ENCODE results near the gene PTPRM.

The PTPRM gene

GRCh38 chr18:8406186-8406867 is 839.2 kb downstream of the PTPRM start:
- no peaks in the 10 kb centered on the region for H3K9me3 ChIP-seq (ENCODE audit: low read length)
- no peak overlapping the region for H3K27ac ChIP-seq (ENCODE audit: low read depth, low read length)
- no peak overlapping the region for H3K9ac ChIP-seq (ENCODE audit: low read length)
- no peaks in the 10 kb centered on the region for H3K4me1 ChIP-seq (ENCODE audit: insufficient read depth, low read length)
- no peaks in the 10 kb centered on the region for H3K27me3 ChIP-seq (ENCODE audit: control insufficient read depth in 1 of 2, insufficient read depth in 2 of 2, low read length in 2 of 2)
- peaks cover 14% of the 10 kb centered on the region for H3K36me3 ChIP-seq (ENCODE audit: insufficient read depth, low read length)
- no peak overlapping the region for H3K4me3 ChIP-seq (ENCODE audit: low read depth in 1 of 2, low read length in 2 of 2)

GRCh38 chr18:8406868-8407250 is 839.7 kb downstream of the PTPRM start:
- H3K4me1 ChIP-seq (ENCODE audit: insufficient read depth, low read length): no peaks in the 10 kb centered on the region
- no peak overlapping the region for H3K9ac ChIP-seq (ENCODE audit: low read length)
- no peaks in the 10 kb centered on the region for H3K27me3 ChIP-seq (ENCODE audit: control insufficient read depth in 1 of 2, insufficient read depth in 2 of 2, low read length in 2 of 2)
- no peak overlapping the region for H3K4me3 ChIP-seq (ENCODE audit: low read depth in 1 of 2, low read length in 2 of 2)
- H3K27ac ChIP-seq (ENCODE audit: low read depth, low read length): no peak overlapping the region
- H3K9me3 ChIP-seq (ENCODE audit: low read length): no peaks in the 10 kb centered on the region
- peaks cover 14% of the 10 kb centered on the region for H3K36me3 ChIP-seq (ENCODE audit: insufficient read depth, low read length)

GRCh38 chr18:8409151-8409550 is 842.0 kb downstream of the PTPRM start:
- H3K36me3 ChIP-seq (ENCODE audit: insufficient read depth, low read length): peaks cover 14% of the 10 kb centered on the region
- no peak overlapping the region for H3K27ac ChIP-seq (ENCODE audit: low read depth, low read length)
- no peaks in the 10 kb centered on the region for H3K9me3 ChIP-seq (ENCODE audit: low read length)
- H3K4me3 ChIP-seq (ENCODE audit: low read depth in 1 of 2, low read length in 2 of 2): no peak overlapping the region
- H3K9ac ChIP-seq (ENCODE audit: low read length): no peak overlapping the region
- no peaks in the 10 kb centered on the region for H3K4me1 ChIP-seq (ENCODE audit: insufficient read depth, low read length)
- H3K27me3 ChIP-seq (ENCODE audit: control insufficient read depth in 1 of 2, insufficient read depth in 2 of 2, low read length in 2 of 2): no peaks in the 10 kb centered on the region

- H3K36me3 ChIP-seq (ENCODE audit: insufficient read depth, low read length): peaks cover 7% of the 10 kb centered on the region
- H3K27ac ChIP-seq (ENCODE audit: low read depth, low read length): no peak overlapping the region
- H3K4me3 ChIP-seq (ENCODE audit: low read depth in 1 of 2, low read length in 2 of 2): no peak overlapping the region
- H3K4me1 ChIP-seq (ENCODE audit: insufficient read depth, low read length): no peaks in the 10 kb centered on the region
- no peak overlapping the region for H3K9ac ChIP-seq (ENCODE audit: low read length)
- no peaks in the 10 kb centered on the region for H3K9me3 ChIP-seq (ENCODE audit: low read length)
- no peaks in the 10 kb centered on the region for H3K27me3 ChIP-seq (ENCODE audit: control insufficient read depth in 1 of 2, insufficient read depth in 2 of 2, low read length in 2 of 2)
Measured at GRCh38 chr18:8411492-8411891, 844.4 kb downstream of the PTPRM start.

GRCh38 chr18:8412117-8412516 is 845.0 kb downstream of the PTPRM start:
- no peaks in the 10 kb centered on the region for H3K9me3 ChIP-seq (ENCODE audit: low read length)
- H3K4me3 ChIP-seq (ENCODE audit: low read depth in 1 of 2, low read length in 2 of 2): no peak overlapping the region
- H3K9ac ChIP-seq (ENCODE audit: low read length): no peak overlapping the region

GRCh38 chr18:8413189-8413588 is 846.1 kb downstream of the PTPRM start:
- no peaks in the 10 kb centered on the region for H3K4me1 ChIP-seq (ENCODE audit: insufficient read depth, low read length)
- H3K27ac ChIP-seq (ENCODE audit: low read depth, low read length): no peak overlapping the region
- H3K4me3 ChIP-seq (ENCODE audit: low read depth in 1 of 2, low read length in 2 of 2): no peak overlapping the region
- H3K9ac ChIP-seq (ENCODE audit: low read length): no peak overlapping the region
- H3K9me3 ChIP-seq (ENCODE audit: low read length): no peaks in the 10 kb centered on the region
- H3K36me3 ChIP-seq (ENCODE audit: insufficient read depth, low read length): no peaks in the 10 kb centered on the region
- H3K27me3 ChIP-seq (ENCODE audit: control insufficient read depth in 1 of 2, insufficient read depth in 2 of 2, low read length in 2 of 2): no peaks in the 10 kb centered on the region

More at GRCh38 chr18:8412117-8412516, 845.0 kb downstream of the PTPRM start:
- no peaks in the 10 kb centered on the region for H3K4me1 ChIP-seq (ENCODE audit: insufficient read depth, low read length)
- no peaks in the 10 kb centered on the region for H3K27me3 ChIP-seq (ENCODE audit: control insufficient read depth in 1 of 2, insufficient read depth in 2 of 2, low read length in 2 of 2)
- peaks cover 5% of the 10 kb centered on the region for H3K36me3 ChIP-seq (ENCODE audit: insufficient read depth, low read length)
- no peak overlapping the region for H3K27ac ChIP-seq (ENCODE audit: low read depth, low read length)

- Histone ChIP-seq H3K27me3 (ENCODE audit: control insufficient read depth in 1 of 2, insufficient read depth in 2 of 2, low read length in 2 of 2) (no peaks in the 10 kb centered on the region), H3K27ac (ENCODE audit: low read depth, low read length) (no peak overlapping the region), H3K4me3 (ENCODE audit: low read depth in 1 of 2, low read length in 2 of 2) (no peak overlapping the region), H3K9ac (ENCODE audit: low read length) (no peak overlapping the region), H3K36me3 (ENCODE audit: insufficient read depth, low read length) (no peaks in the 10 kb centered on the region), H3K4me1 (ENCODE audit: insufficient read depth, low read length) (no peaks in the 10 kb centered on the region), H3K9me3 (ENCODE audit: low read length) (no peaks in the 10 kb centered on the region)
Measured at GRCh38 chr18:8413751-8414150, 846.6 kb downstream of the PTPRM start.

GRCh38 chr18:8416212-8417019 is 849.3 kb downstream of the PTPRM start:
- Histone ChIP-seq H3K27me3 (ENCODE audit: control insufficient read depth in 1 of 2, insufficient read depth in 2 of 2, low read length in 2 of 2) (no peaks in the 10 kb centered on the region), H3K36me3 (ENCODE audit: insufficient read depth, low read length) (no peaks in the 10 kb centered on the region), H3K9ac (ENCODE audit: low read length) (no peak overlapping the region), H3K9me3 (ENCODE audit: low read length) (no peaks in the 10 kb centered on the region), H3K4me1 (ENCODE audit: insufficient read depth, low read length) (no peaks in the 10 kb centered on the region), H3K4me3 (ENCODE audit: low read depth in 1 of 2, low read length in 2 of 2) (no peak overlapping the region), H3K27ac (ENCODE audit: low read depth, low read length) (no peak overlapping the region)

- H3K27ac ChIP-seq (ENCODE audit: low read depth, low read length): no peak overlapping the region
- H3K4me1 ChIP-seq (ENCODE audit: insufficient read depth, low read length): no peaks in the 10 kb centered on the region
- H3K36me3 ChIP-seq (ENCODE audit: insufficient read depth, low read length): no peaks in the 10 kb centered on the region
- no peaks in the 10 kb centered on the region for H3K9me3 ChIP-seq (ENCODE audit: low read length)
- no peak overlapping the region for H3K4me3 ChIP-seq (ENCODE audit: low read depth in 1 of 2, low read length in 2 of 2)
- no peak overlapping the region for H3K9ac ChIP-seq (ENCODE audit: low read length)
- no peaks in the 10 kb centered on the region for H3K27me3 ChIP-seq (ENCODE audit: control insufficient read depth in 1 of 2, insufficient read depth in 2 of 2, low read length in 2 of 2)
Measured at GRCh38 chr18:8422391-8422790, 855.3 kb downstream of the PTPRM start.

- Histone ChIP-seq H3K9ac (ENCODE audit: low read length) (no peak overlapping the region), H3K27ac (ENCODE audit: low read depth, low read length) (no peak overlapping the region), H3K36me3 (ENCODE audit: insufficient read depth, low read length) (no peaks in the 10 kb centered on the region), H3K4me1 (ENCODE audit: insufficient read depth, low read length) (no peaks in the 10 kb centered on the region), H3K4me3 (ENCODE audit: low read depth in 1 of 2, low read length in 2 of 2) (no peak overlapping the region), H3K27me3 (ENCODE audit: control insufficient read depth in 1 of 2, insufficient read depth in 2 of 2, low read length in 2 of 2) (no peaks in the 10 kb centered on the region), H3K9me3 (ENCODE audit: low read length) (no peaks in the 10 kb centered on the region)
Measured at GRCh38 chr18:8423051-8423557, 856.0 kb downstream of the PTPRM start.

GRCh38 chr18:8424481-8424880 is 857.4 kb downstream of the PTPRM start:
- H3K27me3 ChIP-seq (ENCODE audit: control insufficient read depth in 1 of 2, insufficient read depth in 2 of 2, low read length in 2 of 2): no peaks in the 10 kb centered on the region
- no peak overlapping the region for H3K9ac ChIP-seq (ENCODE audit: low read length)
- no peaks in the 10 kb centered on the region for H3K9me3 ChIP-seq (ENCODE audit: low read length)
- no peaks in the 10 kb centered on the region for H3K4me1 ChIP-seq (ENCODE audit: insufficient read depth, low read length)
- H3K36me3 ChIP-seq (ENCODE audit: insufficient read depth, low read length): no peaks in the 10 kb centered on the region
- no peak overlapping the region for H3K27ac ChIP-seq (ENCODE audit: low read depth, low read length)
- H3K4me3 ChIP-seq (ENCODE audit: low read depth in 1 of 2, low read length in 2 of 2): no peak overlapping the region
